Thyroid gland (tissue), 4 donors: ENCODE results near the gene UCK1.

Source experiments
- CTCF ChIP-seq, 6 experiments: fragments of 200-600 bp in 3 of 6; fragments of 450-650 bp in 3 of 6; sonication (generic) in 3 of 6; IDR thresholded peaks; one replicate each; pipeline ENCODE4 v1.5.1; 2016 to 2019; ENCODE audit warnings: antibody characterized with exemption in 6 of 6, mild to moderate bottlenecking in 2 of 6, inconsistent platforms in 1 of 6, moderate library complexity in 1 of 6
- POLR2A ChIP-seq, 2 donors: fragments of 450-650 bp; IDR thresholded peaks; one replicate each; pipeline ENCODE4 v1.6.1; 2017; ENCODE audit warnings: antibody characterized with exemption in 2 of 2, mild to moderate bottlenecking in 2 of 2, moderate library complexity in 1 of 2

- TF ChIP-seq POLR2A (IDR thresholded peaks at IDR 0.05) = no peak
- TF ChIP-seq CTCF (IDR thresholded peaks at IDR 0.05) = no peak
Observed at GRCh38 chr9:131487621-131488031, 43.4 kb downstream of the UCK1 start.
